Uterus (tissue), 4 donors: ENCODE measurements around the gene TUT4. TPM values are rescaled to one million over a fixed set of nuclear protein-coding genes. Genes with fewer than 3 reads are reported as not detected.

Source experiments
- DNase-seq, 2 donors: peaks; one replicate each; pipeline ENCODE4 v3.0.0-alpha.2; 2019 to 2020
- H3K27ac ChIP-seq, 2 donors: fragments of 200-600 bp; sonication (generic); 1 replicate in 1 of 2; 2 replicates in 1 of 2; pipeline ENCODE4 v1.5.1; 2016 to 2018
- H3K27me3 ChIP-seq, 2 donors: fragments of 200-600 bp; sonication (generic); one replicate each; pipeline ENCODE4 v1.5.1; 2018 to 2019; ENCODE audit warnings: control low read depth in 1 of 2
- H3K36me3 ChIP-seq, 2 donors: fragments of 200-600 bp; sonication (generic); one replicate each; pipeline ENCODE4 v1.5.1; 2019; ENCODE audit warnings: control low read depth in 1 of 2
- H3K4me1 ChIP-seq, 2 donors: fragments of 200-600 bp; sonication (generic); one replicate each; pipeline ENCODE4 v1.5.1; 2018 to 2019; ENCODE audit warnings: control low read depth in 1 of 2
- H3K4me3 ChIP-seq, 2 donors: fragments of 200-600 bp; sonication (generic); 1 replicate in 1 of 2; 2 replicates in 1 of 2; pipeline ENCODE4 v1.5.1; 2018 to 2019; ENCODE audit warnings: mild to moderate bottlenecking in 1 of 2
- H3K9me3 ChIP-seq, 2 donors: fragments of 200-600 bp; sonication (generic); one replicate each; pipeline ENCODE4 v1.5.1; 2019; ENCODE audit warnings: control low read depth in 1 of 2
- CTCF ChIP-seq, 4 experiments: fragments of 200-600 bp in 2 of 4; fragments of 450-650 bp in 2 of 4; sonication (generic) in 2 of 4; IDR thresholded peaks; one replicate each; pipeline ENCODE4 v1.5.1; 2016 to 2019; ENCODE audit warnings: antibody characterized with exemption in 4 of 4, mild to moderate bottlenecking in 2 of 4, moderate library complexity in 1 of 4
- POLR2A ChIP-seq, 2 donors: fragments of 450-650 bp; IDR thresholded peaks; one replicate each; pipeline ENCODE4 v1.6.1; 2016; ENCODE audit warnings: antibody characterized with exemption in 2 of 2, mild to moderate bottlenecking in 1 of 2, moderate library complexity in 1 of 2
- intact Hi-C: fragments of 100-400 bp; cut with DNase I; formaldehyde crosslinking; loops from one replicate; pipeline ENCODE4 v1.15.1; 2023; ENCODE audit warnings: low total_unique reads
- total RNA-seq, 4 donors: library from RNA; depleted of rRNA in 3 of 4; stranded (reverse); fragments of >200 nt in 3 of 4; gene quantifications; one replicate each; pipeline versions ENCODE4 v1.1.0 to v1.2.4, GENCODE V29; 2014 to 2023
- donor health status: DM: yes; HTN: yes; CAD: no.

Gene TUT4
- total RNA-seq, 4 donors from 2014 or later: 105 to 138 (median 127) TPM

GRCh38 chr1:52562766-52563165, 9.9 kb upstream of the TUT4 start:
- Histone ChIP-seq H3K36me3 (no peaks in the 10 kb centered on the region), H3K9me3 (no peaks in the 10 kb centered on the region), H3K4me1 (no peaks in the 10 kb centered on the region), H3K27me3 (no peaks in the 10 kb centered on the region), H3K27ac (no peak overlapping the region), H3K4me3 (no peak overlapping the region)
- DNase-seq: no peak
- intact Hi-C loops: no loop called here
- TF ChIP-seq POLR2A (IDR thresholded peaks at IDR 0.05) (no peak), CTCF (IDR thresholded peaks at IDR 0.05) (no peak)

- DNase-seq: no peak
- Histone ChIP-seq H3K27ac (no peak overlapping the region), H3K9me3 (no peaks in the 10 kb centered on the region), H3K4me1 (no peaks in the 10 kb centered on the region), H3K4me3 (no peak overlapping the region), H3K27me3 (no peaks in the 10 kb centered on the region), H3K36me3 (no peaks in the 10 kb centered on the region)
- intact Hi-C loops: no loop called here
- TF ChIP-seq POLR2A (IDR thresholded peaks at IDR 0.05) (no peak), CTCF (IDR thresholded peaks at IDR 0.05) (no peak)
These were observed 7.0 kb upstream of the TUT4 start for GRCh38 chr1:52559875-52560274.

- H3K4me1 ChIP-seq: no peaks in the 10 kb centered on the region
- H3K36me3 ChIP-seq: no peaks in the 10 kb centered on the region
- no peaks in the 10 kb centered on the region for H3K9me3 ChIP-seq
- TF ChIP-seq POLR2A (IDR thresholded peaks at IDR 0.05) (no peak), CTCF (IDR thresholded peaks at IDR 0.05) (no peak)
- no peak overlapping the region for H3K27ac ChIP-seq
- no peak for DNase-seq
- intact Hi-C loops: no loop called here
- H3K27me3 ChIP-seq: no peaks in the 10 kb centered on the region
- H3K4me3 ChIP-seq: no peak overlapping the region
These were observed 6.0 kb upstream of the TUT4 start for GRCh38 chr1:52558941-52559340.

- no peaks in the 10 kb centered on the region for H3K27me3 ChIP-seq
- intact Hi-C loops: no loop called here
- no peak for DNase-seq
- no peak overlapping the region for H3K4me3 ChIP-seq
- no peaks in the 10 kb centered on the region for H3K9me3 ChIP-seq
- H3K27ac ChIP-seq: no peak overlapping the region
- TF ChIP-seq POLR2A (IDR thresholded peaks at IDR 0.05) (no peak), CTCF (IDR thresholded peaks at IDR 0.05) (no peak)
- H3K4me1 ChIP-seq: no peaks in the 10 kb centered on the region
- H3K36me3 ChIP-seq: no peaks in the 10 kb centered on the region
These were observed 3.9 kb upstream of the TUT4 start for GRCh38 chr1:52556641-52557360.

- intact Hi-C loops: no loop called here
- Histone ChIP-seq H3K36me3 (no peaks in the 10 kb centered on the region), H3K27ac (peak overlapping the region; percentile 91 to 92), H3K9me3 (no peaks in the 10 kb centered on the region), H3K4me3 (no peak overlapping the region), H3K4me1 (no peaks in the 10 kb centered on the region), H3K27me3 (no peaks in the 10 kb centered on the region)
- TF ChIP-seq POLR2A (IDR thresholded peaks at IDR 0.05): no peak
- no peak for TF ChIP-seq CTCF (IDR thresholded peaks at IDR 0.05)
- no peak for DNase-seq
These were observed 1.9 kb upstream of the TUT4 start for GRCh38 chr1:52554756-52555155.
